GM19438 (cell line): ENCODE measurements around the gene WSB1.
"Not testable (repeated sequence)": the region's sequence is repeated elsewhere in the genome, so short reads cannot be mapped to it uniquely, and the experiment has no call there.

Experiments
- ATAC-seq: cut with Tn5 transposase; IDR thresholded peaks from one replicate; pipeline ENCODE4 v1.9.1; 2021; ENCODE audit warnings: low read depth; ENCODE audit not compliant: unreplicated experiment

WSB1 gene

DNA sequence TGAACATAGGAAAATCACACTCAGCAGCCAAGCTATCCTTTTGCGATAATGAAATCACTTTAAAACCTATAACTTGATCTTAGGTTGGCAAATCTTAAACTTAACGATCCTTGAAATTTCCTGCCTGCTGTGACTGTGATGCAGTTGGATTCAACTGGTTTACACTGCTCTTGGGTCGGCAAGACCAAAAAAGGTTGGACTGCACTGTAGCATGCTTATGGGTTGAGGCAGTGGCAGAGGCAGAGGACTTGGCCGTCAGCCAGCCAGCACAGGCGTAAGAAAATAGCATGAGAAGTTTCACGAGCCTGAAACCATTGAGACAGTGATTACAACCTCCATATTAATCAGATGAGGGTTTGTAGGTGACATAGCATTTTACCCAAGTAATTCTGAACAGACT is 21.4 kb downstream of the WSB1 start:
- no peak for ATAC-seq

DNA sequence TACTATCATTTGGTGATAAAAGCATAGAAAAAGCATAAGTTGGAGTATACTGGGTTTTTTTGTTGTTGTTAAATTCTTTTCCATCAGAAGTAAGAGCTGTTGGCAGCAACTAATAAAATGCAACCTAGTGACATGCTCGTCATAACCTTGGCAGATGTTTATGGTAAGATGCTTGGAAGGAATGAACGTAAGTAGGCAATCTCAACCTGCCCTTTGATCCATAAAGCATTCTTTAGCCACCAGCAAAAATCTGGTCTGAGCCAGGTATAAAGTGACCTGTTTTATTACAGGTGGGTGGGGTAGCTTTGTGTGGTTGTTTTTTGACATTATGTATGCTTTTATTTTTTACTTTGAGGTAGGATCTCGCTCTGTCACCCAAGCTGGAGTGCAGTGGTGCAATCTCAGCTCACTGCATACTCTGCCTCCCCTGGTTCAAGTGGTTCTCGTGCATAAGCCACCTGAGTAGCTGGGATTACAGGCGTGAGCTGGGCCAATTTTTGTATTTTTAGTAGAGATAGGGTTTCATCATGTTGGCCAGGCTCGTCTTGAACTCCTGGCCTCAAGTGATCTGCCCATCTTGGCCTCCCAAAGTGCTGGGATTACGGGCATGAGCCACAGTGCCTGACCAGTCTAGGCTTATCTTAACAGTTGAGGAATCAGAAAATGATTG is 22.0 kb downstream of the WSB1 start:
- no peak for ATAC-seq

DNA sequence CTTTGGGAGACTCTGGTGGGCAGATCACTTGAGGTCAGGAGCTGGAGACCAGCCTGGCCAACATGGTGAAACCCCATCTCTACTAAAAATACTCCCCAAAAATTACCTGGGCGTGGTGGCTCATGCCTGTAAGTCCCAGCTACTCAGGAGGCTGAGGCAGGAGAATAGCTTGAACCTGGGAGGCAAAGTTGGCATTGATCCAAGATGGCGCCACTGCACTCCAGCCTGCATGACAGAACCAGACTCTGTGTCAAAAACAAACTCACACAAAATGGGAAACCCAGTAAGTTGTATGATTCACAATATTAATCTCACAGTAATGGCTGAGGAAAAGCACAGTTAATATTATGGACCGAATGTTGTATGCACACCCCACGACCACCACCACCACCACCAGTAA is 24.3 kb downstream of the WSB1 start:
- ATAC-seq = no peak

GRCh38 chr17:27318633-27319032 is 24.7 kb downstream of the WSB1 start:
- ATAC-seq = no peak

GRCh38 chr17:27319541-27320221 is 25.8 kb downstream of the WSB1 start:
- no peak for ATAC-seq

DNA sequence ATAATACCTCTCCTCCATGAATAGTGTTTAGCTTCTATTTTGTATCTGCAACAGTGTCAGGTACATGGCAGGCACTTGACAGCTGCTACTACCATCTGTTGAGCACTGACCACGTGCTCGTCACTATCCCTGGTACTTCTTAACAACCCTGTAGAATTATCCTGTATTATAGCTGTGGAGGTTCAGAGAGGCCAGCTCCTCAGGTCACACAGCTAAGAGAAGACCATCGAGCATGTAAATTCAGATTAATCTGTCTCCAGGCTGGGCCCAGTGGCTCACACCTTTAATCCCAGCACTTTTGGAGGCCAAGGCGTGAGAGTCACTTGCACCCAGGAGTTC is 26.3 kb downstream of the WSB1 start:
- ATAC-seq = no peak

DNA sequence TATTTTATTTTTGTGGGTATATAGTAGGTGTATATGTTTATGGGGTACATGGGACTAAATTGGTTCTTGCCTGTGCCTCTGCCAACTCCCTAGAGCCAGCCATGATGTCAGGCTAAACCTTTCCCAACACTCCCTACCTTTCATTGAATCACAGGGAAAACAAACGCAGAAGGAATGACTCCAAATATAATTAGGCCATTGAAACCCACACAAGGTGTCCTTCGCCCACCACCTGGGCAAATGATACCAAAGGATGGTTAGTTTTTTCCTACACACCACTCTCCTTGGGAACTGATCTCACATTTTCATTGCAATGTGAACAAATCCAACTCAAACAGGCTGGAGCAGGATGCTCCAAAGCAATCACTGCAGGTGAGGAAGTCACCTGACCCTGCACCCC is 27.5 kb downstream of the WSB1 start:
- no peak for ATAC-seq

- no peak for ATAC-seq
Measured at GRCh38 chr17:27322026-27322425, 28.1 kb downstream of the WSB1 start.

DNA sequence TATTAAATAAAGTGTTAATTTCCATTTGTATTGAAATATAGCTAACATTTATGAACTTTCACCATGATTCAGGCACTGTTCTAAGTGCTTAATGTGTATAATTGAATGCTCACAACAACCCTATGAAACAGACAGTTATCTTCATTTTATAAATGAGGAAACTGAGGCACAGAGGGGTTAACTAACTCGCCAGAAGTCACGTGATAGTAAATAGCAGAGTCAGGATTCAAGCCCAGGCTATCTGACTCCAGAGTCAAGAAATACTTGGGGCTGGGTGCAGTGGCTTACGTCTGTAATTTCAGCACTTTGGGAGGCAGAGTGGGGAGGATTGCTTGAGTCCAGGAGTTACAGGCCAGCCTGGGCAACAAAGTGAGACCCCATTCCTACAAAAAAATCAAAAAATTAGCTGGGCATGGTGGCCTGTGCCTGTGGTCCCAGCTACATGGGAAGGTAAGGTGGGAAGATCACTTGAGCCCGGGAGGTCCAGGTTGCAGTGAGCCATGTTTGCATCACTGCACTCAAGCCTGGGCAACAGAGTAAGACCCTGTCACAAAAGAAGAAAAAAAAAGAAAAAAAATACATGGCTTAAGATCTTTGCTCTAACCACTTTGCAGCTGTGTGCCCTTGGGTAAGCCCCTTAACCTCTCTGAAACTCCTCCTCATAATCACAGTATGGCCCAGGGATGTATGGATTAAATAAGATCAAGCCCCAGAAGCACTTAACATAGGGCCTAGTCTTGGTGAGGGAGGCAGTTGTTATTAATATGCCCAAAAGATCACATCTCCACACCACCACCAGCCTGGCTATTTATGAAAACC is 29.0 kb downstream of the WSB1 start:
- no peak for ATAC-seq

GRCh38 chr17:27323538-27324215 is 29.8 kb downstream of the WSB1 start:
- ATAC-seq = no peak

DNA sequence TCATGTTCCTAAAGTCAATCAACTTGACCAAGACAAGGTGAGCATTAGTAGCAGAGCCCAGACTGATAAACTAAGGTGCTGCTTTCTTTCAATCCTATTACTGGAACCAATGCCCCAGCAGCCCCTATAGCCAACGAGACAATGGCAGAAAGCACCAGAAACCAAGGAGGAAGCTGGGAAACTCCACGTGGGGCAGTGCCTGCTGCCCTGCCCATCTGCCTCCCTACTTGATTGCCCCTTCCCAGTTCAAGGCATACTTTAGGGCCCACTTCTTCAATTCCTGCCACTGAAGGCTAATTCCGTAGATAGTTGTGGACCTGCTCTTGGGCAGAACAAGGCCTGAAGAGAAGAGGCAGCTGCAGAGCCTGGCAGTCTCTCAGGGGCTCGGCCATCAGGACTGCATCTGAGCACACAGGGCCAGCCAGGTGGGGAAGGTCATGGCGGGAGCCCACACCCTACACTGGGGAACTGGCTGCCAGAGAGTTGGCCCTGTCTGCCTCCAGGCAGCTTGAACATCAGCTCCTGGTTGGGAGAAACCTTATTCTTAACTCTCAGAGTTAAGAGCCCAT is 30.9 kb downstream of the WSB1 start:
- ATAC-seq = no peak

DNA sequence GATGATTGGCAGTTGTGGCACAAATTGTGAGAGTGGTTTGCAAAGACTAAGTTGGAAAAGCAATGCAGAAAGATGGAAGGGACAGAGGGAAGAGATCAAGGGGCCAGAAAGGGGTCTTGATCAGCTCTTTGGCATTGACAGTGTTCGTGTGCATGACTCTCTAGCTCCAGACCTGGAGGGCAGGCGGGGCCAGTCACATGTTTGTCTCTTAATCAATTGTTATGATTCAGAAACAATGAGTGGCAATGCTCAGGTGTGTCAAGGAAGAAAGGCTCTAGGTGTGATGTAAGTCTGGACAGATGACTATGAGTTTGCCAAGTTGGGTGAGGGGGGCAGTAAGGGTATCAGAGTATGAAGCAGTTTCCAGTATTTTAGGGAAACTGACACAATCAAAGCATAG is 32.1 kb downstream of the WSB1 start:
- ATAC-seq = no peak

- ATAC-seq = no peak
Measured at GRCh38 chr17:27326585-27326984, 32.7 kb downstream of the WSB1 start.

DNA sequence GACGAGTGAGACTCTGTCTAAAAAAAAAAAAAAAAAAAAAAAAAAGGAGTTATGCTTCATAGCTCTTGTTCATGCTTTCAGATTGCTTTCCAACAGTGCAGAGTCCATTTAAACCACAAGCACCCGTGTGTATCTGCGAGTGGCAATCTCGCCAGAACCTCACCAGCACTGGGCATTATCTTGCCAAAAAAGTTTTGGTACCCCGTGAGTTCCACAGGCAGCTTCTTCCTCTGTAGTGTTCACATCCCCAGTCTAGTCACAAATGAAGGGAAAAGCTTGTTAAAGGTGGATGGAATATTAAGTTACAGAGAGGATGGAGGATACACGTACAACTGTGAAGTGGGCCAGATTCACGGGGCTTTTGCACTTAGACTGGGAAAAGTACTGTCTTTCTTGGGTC is 33.5 kb downstream of the WSB1 start:
- ATAC-seq = no peak

DNA sequence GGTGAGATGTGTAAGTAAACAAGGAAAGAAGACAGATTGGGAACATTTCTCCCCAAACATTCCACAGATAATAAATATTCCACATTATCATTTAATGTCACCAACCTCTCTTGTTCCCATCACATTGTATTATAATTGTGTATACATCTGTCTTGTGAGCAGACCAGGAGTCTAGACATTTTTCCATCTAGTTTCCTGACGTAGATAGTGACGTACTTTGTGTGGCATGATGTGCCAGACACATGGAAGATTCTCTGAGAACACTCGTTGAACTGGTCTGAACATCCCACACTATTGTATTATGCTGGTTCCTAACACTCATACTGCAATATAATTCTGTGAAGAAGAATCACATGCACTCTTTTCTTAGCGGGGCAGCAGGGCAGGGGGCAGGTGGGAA is 34.0 kb downstream of the WSB1 start:
- ATAC-seq = no peak

DNA sequence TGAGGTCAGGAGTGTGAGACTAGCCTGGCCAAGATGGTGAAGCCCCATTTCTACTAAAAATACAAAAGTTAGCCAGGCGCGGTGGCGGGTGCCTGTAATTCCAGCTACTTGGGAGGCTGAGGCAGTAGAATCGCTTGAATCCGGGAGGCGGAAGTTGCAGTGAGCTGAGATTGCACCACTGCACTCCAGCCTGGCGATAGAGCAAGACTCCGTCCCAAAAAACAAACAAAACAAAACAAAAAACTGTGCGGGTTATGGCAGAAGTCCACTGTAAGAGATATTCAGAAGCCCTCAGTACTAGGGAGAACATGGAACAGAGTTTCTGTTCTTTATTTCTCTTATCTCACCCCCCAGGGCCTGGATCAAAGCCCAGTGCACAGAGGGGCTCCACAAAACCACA is 34.8 kb downstream of the WSB1 start:
- not testable (repeated sequence) for ATAC-seq

- ATAC-seq = no peak
Measured at GRCh38 chr17:27329146-27329805, 35.4 kb downstream of the WSB1 start.

GRCh38 chr17:27332047-27332393 is 38.1 kb downstream of the WSB1 start:
- ATAC-seq = no peak

GRCh38 chr17:27332485-27333409 is 38.8 kb downstream of the WSB1 start:
- peak; percentile 95 for ATAC-seq
